OCI-M2 (cell line): ENCODE results near the gene ABCF2.

Experiments
- DNase-seq: peaks from one replicate; lab custom pipeline; 2025; ENCODE audit not compliant: unreplicated experiment; lab: John Stamatoyannopoulos, UW

Gene ABCF2

GRCh38 chr7:151252961-151253711 lies 26.1 kb upstream of the ABCF2 start:
- no peak for DNase-seq

- DNase-seq = no peak
Measured at GRCh38 chr7:151252561-151252835, 25.5 kb upstream of the ABCF2 start.

DNA sequence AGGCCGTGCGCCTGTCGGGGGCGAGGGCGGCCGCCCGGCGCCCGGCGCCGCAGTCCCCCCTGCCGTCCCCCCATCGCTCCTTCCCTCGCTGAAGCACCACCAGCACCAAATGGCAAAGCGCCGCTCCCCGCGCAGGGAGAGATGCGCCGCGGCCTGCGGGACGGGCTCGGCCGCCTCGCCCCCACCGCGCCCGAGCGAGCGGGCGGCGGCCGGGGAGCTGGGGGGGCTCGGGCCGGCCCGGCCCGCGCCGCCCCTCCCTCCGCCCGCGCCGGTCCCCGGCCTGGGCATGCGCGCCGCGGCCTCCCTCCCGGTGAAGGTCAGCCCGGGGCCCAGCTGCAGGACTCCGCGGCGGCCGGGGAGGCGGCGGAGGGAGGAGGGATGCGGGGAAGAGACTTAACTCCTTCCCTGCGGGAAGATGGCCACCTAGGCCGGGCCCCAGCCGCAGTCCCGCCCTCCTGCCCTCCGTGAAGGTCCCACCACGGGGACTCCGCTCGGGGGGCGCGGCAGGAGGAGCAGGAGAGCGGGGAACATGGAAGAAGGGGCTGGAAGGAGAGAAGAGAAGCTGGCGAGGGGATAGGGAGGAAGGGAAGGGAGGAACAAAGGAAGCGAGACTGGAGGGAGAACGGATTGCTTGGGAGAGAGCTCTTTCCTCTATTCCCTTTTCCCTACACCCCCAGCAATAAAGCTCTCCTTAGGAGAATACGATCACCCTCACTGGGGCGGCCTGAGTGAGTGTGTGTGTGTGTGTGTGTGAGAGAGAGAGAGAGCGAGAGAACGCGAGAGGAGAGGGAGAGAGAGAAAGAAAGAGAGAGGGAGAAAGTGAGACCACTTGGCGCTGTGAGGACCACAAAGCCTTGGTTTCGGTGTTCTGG lies 24.9 kb upstream of the ABCF2 start:
- DNase-seq = no peak

DNA sequence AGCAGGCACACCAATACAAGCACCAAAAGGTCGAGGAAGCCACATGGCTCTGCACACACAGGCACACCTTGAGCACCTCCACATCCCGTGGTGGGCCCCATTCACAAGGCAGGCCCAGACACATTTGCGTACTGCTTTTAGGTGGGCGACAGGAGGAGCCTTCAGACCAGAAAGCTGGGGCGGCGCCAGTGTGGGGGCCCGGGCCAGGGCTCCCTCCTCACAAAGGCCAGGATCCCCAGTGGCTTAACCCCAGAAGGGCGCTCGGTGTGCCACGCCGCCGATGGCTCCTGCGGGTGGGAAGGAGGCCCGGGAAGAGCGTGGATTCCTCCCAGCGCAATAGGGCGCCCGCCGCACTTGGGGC lies 24.3 kb upstream of the ABCF2 start:
- DNase-seq = no peak

- no peak for DNase-seq
Measured at GRCh38 chr7:151250181-151251132, 23.5 kb upstream of the ABCF2 start.

DNA sequence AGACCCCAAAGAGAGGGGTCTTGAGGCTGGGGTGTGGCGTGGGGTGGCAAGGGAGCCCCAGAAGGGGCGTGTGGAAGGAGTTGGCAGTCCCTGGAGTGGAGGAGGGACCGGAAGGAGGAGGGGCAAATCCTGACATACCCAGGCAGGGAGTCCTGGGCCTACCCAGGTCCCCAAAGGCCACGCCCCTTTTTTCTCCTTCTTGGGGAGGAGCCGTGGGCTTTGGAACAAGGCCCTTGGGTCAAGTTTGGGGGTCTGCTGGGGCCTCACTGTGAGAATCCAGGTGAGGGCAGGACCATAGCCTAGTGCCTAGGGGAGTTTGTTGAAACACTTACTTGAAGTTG lies 22.7 kb upstream of the ABCF2 start:
- DNase-seq = no peak

GRCh38 chr7:151249034-151249731 lies 22.2 kb upstream of the ABCF2 start:
- no peak for DNase-seq

- no peak for DNase-seq
Measured at GRCh38 chr7:151248346-151249033, 21.5 kb upstream of the ABCF2 start, which contains the start of gene SMARCD3. SMARCD3 (minus strand) TSS chr7:151248694; CDS start chr7:151248562, 132 bp downstream.

GRCh38 chr7:151247611-151248345 lies 20.8 kb upstream of the ABCF2 start:
- DNase-seq = no peak

DNA sequence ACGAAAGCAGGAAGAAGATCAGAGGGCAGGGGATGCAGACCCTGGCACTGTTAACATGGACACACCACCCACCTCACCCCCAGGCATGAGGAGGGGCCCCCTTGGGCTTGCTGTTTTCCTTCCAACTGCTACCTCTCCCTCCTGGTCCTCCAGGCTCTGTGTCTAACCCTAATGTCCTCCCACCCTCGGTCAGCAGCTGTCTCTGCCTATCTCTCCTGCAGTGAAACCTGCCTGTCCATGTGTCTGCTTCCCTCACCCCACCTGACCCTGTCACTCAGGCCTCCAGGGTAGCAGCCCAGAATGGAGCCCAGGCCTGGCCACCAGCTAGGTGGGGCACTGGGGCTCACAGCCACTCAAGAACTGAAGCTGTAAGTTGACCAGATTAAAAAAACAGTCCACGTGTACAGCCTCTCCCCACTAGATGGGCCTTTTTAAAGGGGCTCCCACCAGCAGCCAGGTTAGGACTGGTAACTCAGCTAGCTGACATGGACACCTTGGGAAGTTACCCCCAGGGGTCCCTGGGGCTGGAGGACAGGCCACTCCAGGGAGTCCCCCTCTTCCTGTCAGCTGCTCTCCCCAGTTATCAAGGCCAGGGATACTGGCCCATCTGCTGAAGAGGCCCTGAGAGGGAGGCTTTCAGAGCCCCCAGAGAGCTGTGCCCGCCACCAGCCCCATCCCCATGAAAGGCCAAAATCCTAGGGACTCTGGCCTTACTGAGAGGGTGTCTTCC lies 20.0 kb upstream of the ABCF2 start:
- no peak for DNase-seq

- DNase-seq = no peak
Measured at GRCh38 chr7:151246102-151246850, 19.3 kb upstream of the ABCF2 start.

- DNase-seq = no peak
Measured at GRCh38 chr7:151245360-151246101, 18.5 kb upstream of the ABCF2 start.

- DNase-seq = no peak
Measured at GRCh38 chr7:151244841-151245346, 17.9 kb upstream of the ABCF2 start.

DNA sequence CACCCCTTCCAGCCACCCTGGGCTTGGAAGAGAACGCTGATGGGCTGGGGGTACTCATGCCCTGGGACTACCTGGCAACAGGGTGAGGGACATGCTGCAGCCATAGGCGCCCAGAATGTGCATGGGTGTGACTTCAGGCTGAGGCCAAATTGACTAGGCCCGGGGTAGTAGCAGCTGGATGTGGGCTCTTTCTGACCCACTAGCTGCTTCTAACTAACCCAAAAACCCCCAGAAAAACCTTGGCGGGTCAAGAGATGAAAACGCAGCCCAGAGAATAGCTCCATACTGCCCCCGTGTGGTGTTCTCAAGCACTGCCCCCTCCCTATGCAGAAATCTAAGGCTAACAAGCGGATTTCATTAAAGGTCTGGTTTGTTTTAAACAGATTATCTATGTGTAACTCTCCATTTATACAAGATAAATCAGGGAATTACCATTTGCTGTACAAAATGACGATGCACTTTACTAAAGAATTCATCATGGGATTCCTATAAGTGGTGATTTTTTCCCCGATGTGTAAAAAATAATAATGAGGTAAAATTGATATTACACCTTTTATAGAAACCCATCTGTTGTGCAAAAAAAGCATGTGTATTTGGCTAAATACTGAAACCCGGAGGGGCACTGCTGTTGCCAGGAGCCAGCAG lies 17.3 kb upstream of the ABCF2 start:
- peak; percentile 68 for DNase-seq

DNA sequence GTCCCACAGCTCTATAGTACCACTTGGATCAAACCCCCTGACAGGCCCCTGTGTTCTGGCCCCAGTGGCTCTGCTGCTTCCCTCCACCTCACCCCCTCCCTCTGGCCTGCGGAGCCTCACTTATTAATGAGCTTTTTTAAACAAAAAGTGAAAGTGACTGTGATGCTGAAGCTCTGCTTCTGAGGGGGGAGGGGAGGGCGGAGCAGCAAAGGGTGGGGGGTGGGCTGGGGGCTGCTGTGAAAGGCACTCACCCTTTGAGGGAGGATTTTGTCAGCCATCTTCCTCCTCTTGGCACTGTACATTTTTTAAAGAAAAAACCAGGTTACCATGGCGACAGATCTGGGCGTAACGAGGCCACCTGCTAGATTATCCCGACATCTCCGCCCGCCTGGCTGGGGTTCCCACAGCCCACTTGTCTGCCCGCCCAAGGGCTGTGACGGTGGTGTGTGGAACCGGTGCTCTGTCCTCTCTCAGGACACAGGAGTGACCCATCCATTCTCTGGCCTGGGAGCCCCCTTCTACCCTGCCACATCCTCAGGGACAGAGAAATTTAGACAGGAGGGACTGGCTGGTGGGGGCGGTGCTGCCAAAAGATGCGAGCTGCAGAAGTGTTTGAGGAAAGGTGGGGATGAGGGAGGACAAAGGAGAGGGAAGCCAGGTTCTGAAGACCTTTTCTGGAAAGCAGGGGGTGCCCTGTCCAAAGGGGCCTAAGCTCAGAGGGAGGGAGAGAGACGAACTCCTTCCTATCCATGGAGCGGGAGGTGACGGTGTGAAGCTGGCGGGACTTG lies 16.6 kb upstream of the ABCF2 start:
- no peak for DNase-seq

DNA sequence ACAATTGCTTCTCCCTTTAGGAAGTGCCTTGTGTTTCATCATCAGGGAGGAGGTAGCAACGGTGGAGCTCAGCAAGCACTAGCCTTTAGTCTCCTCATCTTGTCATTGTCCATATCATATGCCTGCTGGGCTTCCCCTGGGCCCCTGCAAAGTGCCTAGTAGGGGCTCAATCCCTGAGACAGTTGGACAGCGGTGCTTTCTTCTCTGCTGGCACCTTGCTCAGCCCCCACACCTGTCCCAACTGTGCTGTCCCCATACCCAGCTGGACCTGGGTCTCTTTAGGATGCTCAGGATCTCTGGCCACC lies 16.0 kb upstream of the ABCF2 start:
- DNase-seq = no peak
